GM10248 (cell line): Measurements from ENCODE around the gene GALNS.

ENCODE experiments used
- CTCF ChIA-PET: fragments of 300-600 bp; sonication (Branson Sonifier 250); formaldehyde crosslinking; extraction: SDS; loops from one replicate; lab custom pipeline; 2021; ENCODE audit warnings: antibody characterized with exemption; lab: Yijun Ruan, JAX
- POLR2A ChIA-PET: fragments of 350-650 bp; sonication (Branson Sonifier 250); formaldehyde crosslinking; extraction: SDS; loops from one replicate; lab custom pipeline; 2020; ENCODE audit warnings: antibody characterized with exemption; lab: Yijun Ruan, JAX
- DNase-seq: peaks from one replicate; pipeline ENCODE4 v3.0.0; 2012; ENCODE audit errors: extremely low spot score
- TF ChIP-seq, protein P1 (sequence below): IDR thresholded peaks from 2 replicates; pipeline ENCODE4 v1.5.1; 2012; ENCODE audit warnings: mild to moderate bottlenecking, low read depth; ENCODE audit errors: extremely low read depth, missing control alignments, control extremely low read depth

The GALNS gene

DNA sequence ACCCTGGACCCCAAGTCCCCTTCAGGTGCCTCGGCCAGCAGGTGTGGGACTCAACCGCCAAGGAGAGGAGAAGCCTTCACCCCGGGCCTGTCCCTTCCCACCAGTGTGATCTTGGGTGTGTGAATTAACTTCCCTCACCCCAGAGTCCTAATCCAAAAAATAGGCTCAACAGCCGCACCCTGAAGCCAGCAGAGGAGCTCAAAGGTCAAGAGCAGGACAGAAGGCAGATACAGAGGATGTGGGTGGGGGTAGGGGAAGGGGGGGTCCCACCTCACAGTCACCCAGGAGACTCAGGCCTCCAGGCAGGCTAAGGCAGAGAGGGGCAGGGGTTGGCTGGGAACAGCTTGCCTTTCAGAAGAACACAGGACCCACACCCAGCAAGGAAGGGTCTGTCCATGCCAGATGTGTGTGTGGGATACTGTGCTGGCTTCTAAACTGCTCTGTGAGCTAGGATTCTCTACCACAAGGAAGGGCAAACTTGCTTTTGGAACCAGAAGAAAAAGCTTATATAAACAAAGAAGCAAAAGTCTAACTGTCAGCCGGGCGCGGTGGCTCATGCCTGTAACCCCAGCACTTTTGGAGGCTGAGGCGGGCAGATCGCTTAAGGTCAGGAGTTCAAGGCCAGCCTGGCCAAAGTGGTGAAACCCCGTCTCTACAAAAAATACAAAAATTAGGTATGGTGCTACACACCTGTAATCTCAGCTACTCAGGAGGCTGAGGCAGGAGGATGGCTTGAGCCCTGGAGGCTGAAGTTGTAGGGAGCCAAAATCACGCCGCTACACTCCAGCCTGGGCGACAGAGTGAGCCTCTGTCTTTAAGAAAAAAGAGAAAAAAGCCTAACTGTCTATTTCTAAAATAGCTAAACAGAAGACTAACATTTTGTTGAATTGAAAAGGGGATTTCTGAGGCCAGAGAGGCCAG is 76.3 kb downstream of the GALNS start:
- CTCF ChIA-PET: interaction anchor here (1.0 to 7.8 kb wide), 18 partner anchors 8 to 437 kb away, joined by 3 to 80 read pairs (median 4); partner anchors contain the start of gene ZNF778
- POLR2A ChIA-PET: interaction anchor here (0.8 to 1.1 kb wide), 3 partner anchors 11 to 43 kb away, joined by 3 to 4 read pairs (median 3); no protein-coding TSS in a partner anchor
- TF ChIP-seq, protein P1, sequence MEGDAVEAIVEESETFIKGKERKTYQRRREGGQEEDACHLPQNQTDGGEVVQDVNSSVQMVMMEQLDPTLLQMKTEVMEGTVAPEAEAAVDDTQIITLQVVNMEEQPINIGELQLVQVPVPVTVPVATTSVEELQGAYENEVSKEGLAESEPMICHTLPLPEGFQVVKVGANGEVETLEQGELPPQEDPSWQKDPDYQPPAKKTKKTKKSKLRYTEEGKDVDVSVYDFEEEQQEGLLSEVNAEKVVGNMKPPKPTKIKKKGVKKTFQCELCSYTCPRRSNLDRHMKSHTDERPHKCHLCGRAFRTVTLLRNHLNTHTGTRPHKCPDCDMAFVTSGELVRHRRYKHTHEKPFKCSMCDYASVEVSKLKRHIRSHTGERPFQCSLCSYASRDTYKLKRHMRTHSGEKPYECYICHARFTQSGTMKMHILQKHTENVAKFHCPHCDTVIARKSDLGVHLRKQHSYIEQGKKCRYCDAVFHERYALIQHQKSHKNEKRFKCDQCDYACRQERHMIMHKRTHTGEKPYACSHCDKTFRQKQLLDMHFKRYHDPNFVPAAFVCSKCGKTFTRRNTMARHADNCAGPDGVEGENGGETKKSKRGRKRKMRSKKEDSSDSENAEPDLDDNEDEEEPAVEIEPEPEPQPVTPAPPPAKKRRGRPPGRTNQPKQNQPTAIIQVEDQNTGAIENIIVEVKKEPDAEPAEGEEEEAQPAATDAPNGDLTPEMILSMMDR: no peak
- DNase-seq: no peak

DNA sequence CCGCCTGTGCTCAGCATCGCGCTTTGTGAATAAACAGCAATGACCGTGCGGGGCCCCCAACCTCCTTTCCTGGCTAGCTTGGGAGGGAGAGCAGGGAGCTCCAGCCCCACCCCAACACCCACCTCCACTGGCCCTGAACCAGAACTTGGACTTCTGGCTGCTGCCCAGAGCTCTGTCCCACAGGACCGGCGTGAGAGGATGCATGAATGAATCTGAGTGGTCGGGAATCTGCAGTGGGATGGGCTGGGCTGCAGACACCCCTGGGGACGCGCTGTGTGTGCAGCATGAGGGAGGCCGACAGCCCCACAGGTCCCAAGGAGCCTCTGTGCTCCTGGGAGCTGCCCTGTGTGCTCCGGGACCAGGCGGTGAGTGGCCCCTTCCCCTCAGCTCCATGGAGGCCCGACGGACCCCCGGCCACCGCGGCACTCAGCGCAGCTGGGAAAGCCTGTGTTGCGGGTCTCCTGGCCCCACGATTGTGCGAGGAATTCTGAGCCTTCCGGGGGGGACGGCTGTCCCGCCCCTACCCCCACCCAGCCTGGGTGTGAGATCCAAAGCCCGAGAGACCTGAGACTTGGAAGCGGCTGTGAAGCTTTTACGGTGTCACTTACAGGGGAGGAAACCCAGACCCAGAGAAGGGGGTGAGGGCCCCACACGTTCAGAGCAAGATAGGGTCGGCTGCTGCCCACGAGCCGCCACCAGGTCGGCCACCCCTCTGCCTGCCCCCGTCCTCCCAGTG is 77.2 kb downstream of the GALNS start:
- ChIA-PET CTCF (interaction anchor here (1.0 to 7.8 kb wide), 11 partner anchors 11 to 438 kb away, joined by 3 to 80 read pairs (median 6); partner anchors contain the start of gene ZNF778), POLR2A (no interaction called here)
- DNase-seq: no peak
- TF ChIP-seq, protein P1: no peak

DNA sequence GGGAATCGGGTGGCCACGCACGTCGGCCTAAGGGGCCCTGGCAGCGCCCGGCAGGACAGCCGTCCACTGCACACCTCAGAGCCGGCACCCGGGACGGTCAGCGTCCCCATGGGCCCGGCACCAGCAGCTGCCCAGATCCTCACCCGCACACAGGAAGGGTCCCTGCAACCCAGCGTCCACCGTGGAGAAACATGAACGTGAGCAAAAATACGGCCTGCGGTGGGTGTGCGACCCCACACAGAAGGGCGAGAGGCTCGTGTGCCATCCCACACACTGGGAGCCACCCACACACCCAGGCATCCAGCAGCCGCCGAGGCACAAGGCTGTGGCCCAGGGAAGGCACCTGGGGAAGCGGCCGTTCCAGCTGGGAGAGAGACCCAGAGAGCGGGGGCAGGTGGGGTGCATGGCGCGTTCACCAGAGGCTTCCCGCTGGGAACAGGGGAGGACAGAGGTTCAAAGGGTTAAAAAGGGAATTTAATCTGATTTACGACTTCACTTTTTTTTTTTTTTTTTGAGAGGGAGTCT is 78.1 kb downstream of the GALNS start:
- TF ChIP-seq, protein P1: no peak
- ChIA-PET POLR2A (no interaction called here), CTCF (interaction anchor here (1.8 to 7.8 kb wide), 3 partner anchors 34 to 389 kb away, joined by 5 to 80 read pairs (median 74); no protein-coding TSS in a partner anchor)
- DNase-seq: no peak

DNA sequence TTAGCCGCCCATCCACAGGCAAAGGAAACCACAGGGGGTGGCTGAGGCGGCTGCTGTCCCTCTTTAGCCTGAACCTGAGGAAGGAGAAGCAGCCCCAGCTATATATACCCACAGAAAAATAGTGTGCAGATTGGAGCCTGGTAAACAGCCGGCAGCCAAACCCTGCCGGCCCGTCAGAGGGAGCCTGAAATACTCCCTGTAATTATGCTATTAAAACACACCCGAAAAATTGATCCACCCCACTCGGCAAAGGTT is 78.5 kb downstream of the GALNS start:
- ChIA-PET POLR2A (no interaction called here), CTCF (interaction anchor here (1.6 to 7.6 kb wide), 3 partner anchors 34 to 389 kb away, joined by 5 to 74 read pairs (median 6); no protein-coding TSS in a partner anchor)
- TF ChIP-seq, protein P1: no peak
- DNase-seq: no peak

DNA sequence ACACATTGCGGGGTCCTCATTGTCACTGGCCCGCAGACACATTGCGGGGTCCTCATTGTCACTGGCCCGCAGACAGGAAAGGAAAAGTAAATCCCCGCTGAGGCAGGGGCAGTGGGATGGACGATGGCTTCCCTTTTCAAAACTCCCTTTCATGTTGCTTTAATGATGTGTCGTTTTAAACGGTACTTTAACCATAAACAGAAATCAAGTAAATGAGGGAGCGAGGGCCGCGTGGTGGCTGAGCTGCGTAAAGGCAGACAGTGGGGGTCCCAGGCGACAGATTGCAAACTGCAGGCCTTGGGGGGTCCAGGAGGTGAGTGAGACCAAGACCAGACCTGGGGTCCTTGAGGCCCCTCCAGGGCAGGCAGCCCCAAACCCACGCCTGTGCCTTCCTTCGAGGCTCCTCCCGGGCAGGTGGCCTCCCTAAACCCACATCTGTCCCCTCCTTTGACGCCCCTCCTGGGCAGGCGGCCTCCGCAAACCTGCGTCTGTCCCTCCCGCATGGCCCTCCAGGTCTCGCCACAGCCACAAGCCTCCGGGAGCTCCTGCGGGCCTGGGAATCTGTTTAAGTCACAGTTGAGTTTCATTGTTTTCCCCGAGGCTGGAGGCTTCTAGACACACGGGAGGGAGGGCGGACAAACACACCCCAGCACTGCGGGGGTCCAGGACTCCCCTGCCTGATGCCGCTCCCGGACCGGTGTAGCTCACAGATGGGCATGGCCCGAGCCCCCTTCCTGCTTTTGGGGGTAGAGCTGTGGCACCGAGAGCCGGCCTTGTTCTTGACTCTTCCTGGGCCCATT is 79.1 kb downstream of the GALNS start:
- ChIA-PET POLR2A (no interaction called here), CTCF (interaction anchor here (1.1 to 7.6 kb wide), 4 partner anchors 11 to 390 kb away, joined by 4 to 74 read pairs (median 6); no protein-coding TSS in a partner anchor)
- no peak for DNase-seq
- TF ChIP-seq, protein P1: no peak
